Esophagus muscularis mucosa (tissue), 4 donors: ENCODE results near the gene SESTD1. TPM values are rescaled to one million over a fixed set of nuclear protein-coding genes. Genes with fewer than 3 reads are reported as not detected.

ENCODE experiments used
- DNase-seq: peaks from one replicate; pipeline ENCODE4 v3.0.0-alpha.2; 2017; ENCODE audit errors: extremely low spot score
- H3K27ac ChIP-seq, 4 donors: fragments of 200-600 bp; sonication (generic); replicated peaks in 1 of 4; 1 replicate in 3 of 4; 2 replicates in 1 of 4; pipeline ENCODE4 v1.5.1; 2016 to 2019; ENCODE audit warnings: mild to moderate bottlenecking in 1 of 4
- H3K27me3 ChIP-seq, 4 donors: fragments of 200-600 bp; sonication (generic); one replicate each; pipeline versions ENCODE4 v1.5.1 to v1.6.0; 2016 to 2019
- H3K36me3 ChIP-seq, 4 donors: fragments of 200-600 bp; sonication (generic); one replicate each; pipeline ENCODE4 v1.5.1; 2016 to 2019
- H3K4me1 ChIP-seq, 4 donors: fragments of 200-600 bp; sonication (generic); one replicate each; pipeline ENCODE4 v1.5.1; 2016 to 2019
- H3K4me3 ChIP-seq, 4 donors: fragments of 200-600 bp; sonication (generic); 1 replicate in 2 of 4; 2 replicates in 2 of 4; pipeline ENCODE4 v1.5.1; 2016 to 2019; ENCODE audit warnings: mild to moderate bottlenecking in 4 of 4, moderate library complexity in 1 of 4
- H3K9me3 ChIP-seq, 4 donors: fragments of 200-600 bp; sonication (generic); 1 replicate in 3 of 4; 2 replicates in 1 of 4; pipeline ENCODE4 v1.5.1; 2016 to 2019
- CTCF ChIP-seq, 3 experiments: fragments of 200-600 bp in 2 of 3; fragments of 450-650 bp in 1 of 3; sonication (generic) in 2 of 3; IDR thresholded peaks; one replicate each; pipeline ENCODE4 v1.5.1; 2017 to 2019; ENCODE audit warnings: antibody characterized with exemption in 3 of 3, mild to moderate bottlenecking in 2 of 3, moderate library complexity in 1 of 3
- EP300 ChIP-seq: sonication (generic); formaldehyde crosslinking; IDR thresholded peaks from one replicate; pipeline ENCODE4 v1.6.1; 2017; ENCODE audit warnings: antibody characterized with exemption
- POLR2A ChIP-seq: fragments of 450-650 bp; IDR thresholded peaks from one replicate; pipeline ENCODE4 v1.6.1; 2017; ENCODE audit warnings: antibody characterized with exemption, moderate library complexity, mild to moderate bottlenecking, low read depth
- POLR2AphosphoS5 ChIP-seq, 2 donors: sonication (generic); formaldehyde crosslinking; IDR thresholded peaks; one replicate each; pipeline ENCODE4 v1.6.1; 2017; ENCODE audit warnings: antibody characterized with exemption in 2 of 2
- WGBS: methylation state at CpG from one replicate; pipeline ENCODE4 v1.1.5; 2018; 5-methylcytosine and 5-hydroxymethylcytosine counted together
- intact Hi-C: fragments of 100-400 bp; cut with DNase I; formaldehyde crosslinking; loops from one replicate; pipeline ENCODE4 v1.15.1; 2023
- total RNA-seq, 4 donors: library from RNA; depleted of rRNA; stranded (reverse); fragments of >200 nt; gene quantifications; one replicate each; pipeline versions ENCODE4 v1.1.0 to v1.2.1, GENCODE V29; 2016

SESTD1 gene
- total RNA-seq, 4 donors from 2014 or later, result 48.9 to 57.3 (median 53.3) TPM

- H3K36me3 ChIP-seq, result no peaks in the 10 kb centered on the region
- no peak for TF ChIP-seq POLR2AphosphoS5 (IDR thresholded peaks at IDR 0.05)
- no peak for TF ChIP-seq EP300
- TF ChIP-seq CTCF (IDR thresholded peaks at IDR 0.05), result no peak
- no peak for TF ChIP-seq POLR2A
Observed at GRCh38 chr2:179081954-179082353, 182.7 kb downstream of the SESTD1 start.

GRCh38 chr2:179072527-179072926 lies 192.1 kb downstream of the SESTD1 start:
- peaks cover 0 to 3% (median 0%) of the 10 kb centered on the region in 4 donors for H3K4me1 ChIP-seq
- no peaks in the 10 kb centered on the region for H3K27me3 ChIP-seq
- 83% methylated on average over 3 of the region's 3 CpGs for whole genome bisulfite sequencing
- no peak overlapping the region for H3K27ac ChIP-seq
- no peak for DNase-seq
- H3K4me3 ChIP-seq, result no peak overlapping the region
- peaks cover 0 to 5% (median 0%) of the 10 kb centered on the region in 4 donors for H3K9me3 ChIP-seq
- intact Hi-C loops, result no loop called here
- no peaks in the 10 kb centered on the region for H3K36me3 ChIP-seq
- TF ChIP-seq POLR2AphosphoS5 (IDR thresholded peaks at IDR 0.05), result no peak
- TF ChIP-seq POLR2A, result no peak
- no peak for TF ChIP-seq CTCF (IDR thresholded peaks at IDR 0.05)
- TF ChIP-seq EP300, result no peak

More at GRCh38 chr2:179081954-179082353, 182.7 kb downstream of the SESTD1 start:
- Histone ChIP-seq H3K4me3 (no peak overlapping the region), H3K4me1 (no peaks in the 10 kb centered on the region), H3K27ac (no peak overlapping the region), H3K27me3 (no peaks in the 10 kb centered on the region), H3K9me3 (peaks cover 0 to 18% (median 9%) of the 10 kb centered on the region in 4 donors)
- intact Hi-C loops, result no loop called here
- DNase-seq, result no peak

- DNase-seq, result no peak
- Histone ChIP-seq H3K36me3 (no peaks in the 10 kb centered on the region), H3K4me3 (no peak overlapping the region), H3K27ac (no peak overlapping the region), H3K27me3 (no peaks in the 10 kb centered on the region), H3K9me3 (peaks cover 0 to 7% (median 0%) of the 10 kb centered on the region in 4 donors), H3K4me1 (peaks cover 0 to 3% (median 0%) of the 10 kb centered on the region in 4 donors)
- TF ChIP-seq CTCF (IDR thresholded peaks at IDR 0.05), result no peak
- no peak for TF ChIP-seq POLR2A
- no peak for TF ChIP-seq POLR2AphosphoS5 (IDR thresholded peaks at IDR 0.05)
- no peak for TF ChIP-seq EP300
- intact Hi-C loops, result no loop called here
- 79% methylated on average over 3 of the region's 3 CpGs for WGBS
Observed at GRCh38 chr2:179071810-179072355, 192.7 kb downstream of the SESTD1 start.

- Histone ChIP-seq H3K4me3 (no peak overlapping the region), H3K27me3 (no peaks in the 10 kb centered on the region), H3K4me1 (peaks cover 0 to 3% (median 0%) of the 10 kb centered on the region in 4 donors), H3K9me3 (peaks cover 0 to 8% (median 0%) of the 10 kb centered on the region in 4 donors), H3K36me3 (no peaks in the 10 kb centered on the region), H3K27ac (no peak overlapping the region)
- intact Hi-C loops, result no loop called here
- no peak for DNase-seq
- TF ChIP-seq CTCF (IDR thresholded peaks at IDR 0.05), result no peak
- TF ChIP-seq EP300, result no peak
- no peak for TF ChIP-seq POLR2AphosphoS5 (IDR thresholded peaks at IDR 0.05)
- no peak for TF ChIP-seq POLR2A
- WGBS, result 70% methylated on average over 2 of the region's 2 CpGs
Observed at GRCh38 chr2:179070895-179071294, 193.7 kb downstream of the SESTD1 start.

GRCh38 chr2:179069685-179070084 lies 194.9 kb downstream of the SESTD1 start:
- TF ChIP-seq POLR2A, result no peak
- TF ChIP-seq POLR2AphosphoS5 (IDR thresholded peaks at IDR 0.05), result no peak
- no peak for TF ChIP-seq CTCF (IDR thresholded peaks at IDR 0.05)
- no peak for TF ChIP-seq EP300
- Histone ChIP-seq H3K4me1 (peaks cover 0 to 3% (median 0%) of the 10 kb centered on the region in 4 donors), H3K27me3 (no peaks in the 10 kb centered on the region), H3K9me3 (peaks cover 0 to 8% (median 0%) of the 10 kb centered on the region in 4 donors), H3K27ac (no peak overlapping the region), H3K36me3 (no peaks in the 10 kb centered on the region), H3K4me3 (no peak overlapping the region)
- DNase-seq, result no peak
- WGBS, result 94% methylated on average over 1 of the region's 1 CpG
- intact Hi-C loops, result no loop called here
